Keratinocyte (primary cell): ENCODE results near the gene TWSG1. TPM values are rescaled to one million over a fixed set of nuclear protein-coding genes. Genes with fewer than 3 reads are reported as not detected.
"Not testable (repeated sequence)": the region's sequence is repeated elsewhere in the genome, so short reads cannot be mapped to it uniquely, and the experiment has no call there.

ENCODE experiments used
- DNase-seq: peaks from one replicate; pipeline ENCODE4 v3.0.0-alpha.2; 2011; ENCODE audit warnings: low read depth, missing footprints, low spot score
- FAIRE-seq: peaks from 2 replicates; lab custom pipeline; 2011; peaks lifted over from hg19 to GRCh38; lab: Jason Lieb, UNC
- H2AFZ ChIP-seq: 2 replicates; pipeline ENCODE4 v1.6.0; 2012; ENCODE audit warnings: low read length, control low read depth, inconsistent platforms; ENCODE audit not compliant: control insufficient read depth
- H3K27ac ChIP-seq: 2 replicates; pipeline ENCODE4 v1.5.1; 2011; ENCODE audit warnings: low read length; ENCODE audit not compliant: control insufficient read depth, insufficient read depth
- H3K27me3 ChIP-seq: 3 replicates; pipeline ENCODE4 v1.6.0; 2011; ENCODE audit warnings: low read length; ENCODE audit not compliant: control insufficient read depth, insufficient read depth; ENCODE audit errors: extremely low read depth
- H3K36me3 ChIP-seq, 2 experiments: 2 replicates in 1 of 2; 3 replicates in 1 of 2; pipeline ENCODE4 v1.5.1; 2011; ENCODE audit warnings: low read length in 2 of 2, mild to moderate bottlenecking in 1 of 2; ENCODE audit not compliant: control insufficient read depth in 2 of 2, insufficient read depth in 2 of 2; ENCODE audit errors: extremely low read depth in 1 of 2
- H3K4me1 ChIP-seq: 3 replicates; pipeline ENCODE4 v1.5.1; 2011; ENCODE audit warnings: low read length; ENCODE audit not compliant: control insufficient read depth, insufficient read depth; ENCODE audit errors: extremely low read depth
- H3K4me2 ChIP-seq: 3 replicates; pipeline ENCODE4 v1.6.0; 2011; ENCODE audit warnings: low read depth, low read length; ENCODE audit not compliant: control insufficient read depth, insufficient read depth; ENCODE audit errors: extremely low read depth
- H3K4me3 ChIP-seq, 3 experiments: fragments of 200-600 bp in 1 of 3; sonication (generic) in 1 of 3; 2 replicates in 2 of 3; 3 replicates in 1 of 3; pipeline ENCODE4 v1.5.1; 2011 to 2016; ENCODE audit warnings: low read length in 3 of 3, mild to moderate bottlenecking in 3 of 3, control low read depth in 2 of 3, inconsistent platforms in 1 of 3, low read depth in 1 of 3, mixed read lengths in 1 of 3, mixed run types in 1 of 3, moderate library complexity in 1 of 3; ENCODE audit not compliant: control insufficient read depth in 2 of 3, insufficient read depth in 2 of 3; ENCODE audit errors: extremely low read depth in 1 of 3
- H3K79me2 ChIP-seq: 2 replicates; pipeline ENCODE4 v1.6.0; 2012; ENCODE audit warnings: low read length; ENCODE audit not compliant: control insufficient read depth, insufficient read depth
- H3K9ac ChIP-seq: 3 replicates; pipeline ENCODE4 v1.6.0; 2011; ENCODE audit warnings: low read length; ENCODE audit not compliant: control insufficient read depth, insufficient read depth; ENCODE audit errors: extremely low read depth
- H3K9me1 ChIP-seq: 3 replicates; pipeline ENCODE4 v1.6.0; 2011; ENCODE audit warnings: low read length; ENCODE audit not compliant: control insufficient read depth, insufficient read depth; ENCODE audit errors: extremely low read depth
- H3K9me3 ChIP-seq: 2 replicates; pipeline ENCODE4 v1.5.1; 2012; ENCODE audit warnings: low read depth, low read length; ENCODE audit not compliant: control insufficient read depth
- H4K20me1 ChIP-seq: 3 replicates; pipeline ENCODE4 v1.6.0; 2011; ENCODE audit warnings: low read length; ENCODE audit not compliant: control insufficient read depth, insufficient read depth; ENCODE audit errors: extremely low read depth
- EZH2 ChIP-seq: IDR thresholded peaks from one replicate; pipeline ENCODE4 v1.6.1; 2012; ENCODE audit warnings: inconsistent platforms, mild to moderate bottlenecking, low read length, moderate library complexity
- dilution Hi-C: fragments of 300-500 bp; cut with MboI; formaldehyde crosslinking; loops from one replicate; pipeline ENCODE4 v1.7.0; 2020; ENCODE audit warnings: low sequenced_read_pairs; ENCODE audit not compliant: extremely low pct_ligation_motif_present
- polyA plus RNA-seq, 5 experiments: library from polyadenylated mRNA; depleted of rRNA in 3 of 5; stranded (reverse) in 3 of 5; stranded (forward) in 1 of 5; unstranded in 1 of 5; fragments of >200 nt; gene quantifications; 1 replicate in 1 of 5; 2 replicates in 3 of 5; 3 replicates in 1 of 5; pipeline versions ENCODE4 v1.2.1 to v1.2.3, GENCODE V29; 2011 to 2012; ENCODE audit warnings: missing spikeins in 2 of 5, low read depth in 1 of 5, low replicate concordance in 1 of 5
- TF ChIP-seq, protein P1 (sequence below), 3 experiments: IDR thresholded peaks in 1 of 3; conservative IDR thresholded peaks in 1 of 3; optimal IDR thresholded peaks in 1 of 3; 2 replicates in 2 of 3; 3 replicates in 1 of 3; pipeline versions ENCODE3 to v1.5.1; 2011; ENCODE audit warnings: low read length in 3 of 3, mild to moderate bottlenecking in 3 of 3, moderate library complexity in 2 of 3, control low read depth in 1 of 3, inconsistent platforms in 1 of 3; ENCODE audit not compliant: insufficient read depth in 2 of 3; ENCODE audit errors: extremely low read depth in 1 of 3

Gene TWSG1
- polyA plus RNA-seq, 1 donor (not counting 4 experiments of a cell fraction or from before 2014, with no cell fraction given): 46.9 TPM

DNA sequence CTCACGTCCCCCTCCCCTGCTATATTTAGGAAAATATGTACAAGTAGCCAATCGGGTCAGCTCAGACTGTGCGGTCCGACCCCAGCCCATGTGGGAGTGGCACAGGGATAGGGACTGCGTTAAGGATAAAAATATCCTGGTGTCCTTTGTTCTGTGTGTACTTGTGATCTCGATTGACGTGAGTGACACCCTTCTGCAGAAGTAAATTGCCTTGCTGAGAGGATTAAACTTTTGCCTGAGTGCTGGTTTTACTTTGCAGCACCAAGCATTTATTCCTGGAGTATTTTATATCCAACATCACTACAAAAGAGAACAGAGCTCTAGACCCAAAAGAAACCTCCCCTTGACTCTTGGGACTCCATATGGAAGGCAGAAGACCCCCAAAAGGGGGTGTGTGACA is 112.8 kb downstream of the TWSG1 start:
- Histone ChIP-seq H3K9ac (no peak overlapping the region), H3K4me1 (no peaks in the 10 kb centered on the region), H2AFZ (no peak overlapping the region), H3K4me3 (no peak overlapping the region), H4K20me1 (no peaks in the 10 kb centered on the region), H3K27me3 (no peaks in the 10 kb centered on the region), H3K4me2 (no peak overlapping the region), H3K27ac (no peak overlapping the region), H3K36me3 (no peaks in the 10 kb centered on the region), H3K79me2 (no peaks in the 10 kb centered on the region), H3K9me1 (no peaks in the 10 kb centered on the region), H3K9me3 (peaks cover 3% of the 10 kb centered on the region)
- DNase-seq (no peak), FAIRE-seq (no peak)
- no peak for TF ChIP-seq EZH2
- TF ChIP-seq, protein P1, sequence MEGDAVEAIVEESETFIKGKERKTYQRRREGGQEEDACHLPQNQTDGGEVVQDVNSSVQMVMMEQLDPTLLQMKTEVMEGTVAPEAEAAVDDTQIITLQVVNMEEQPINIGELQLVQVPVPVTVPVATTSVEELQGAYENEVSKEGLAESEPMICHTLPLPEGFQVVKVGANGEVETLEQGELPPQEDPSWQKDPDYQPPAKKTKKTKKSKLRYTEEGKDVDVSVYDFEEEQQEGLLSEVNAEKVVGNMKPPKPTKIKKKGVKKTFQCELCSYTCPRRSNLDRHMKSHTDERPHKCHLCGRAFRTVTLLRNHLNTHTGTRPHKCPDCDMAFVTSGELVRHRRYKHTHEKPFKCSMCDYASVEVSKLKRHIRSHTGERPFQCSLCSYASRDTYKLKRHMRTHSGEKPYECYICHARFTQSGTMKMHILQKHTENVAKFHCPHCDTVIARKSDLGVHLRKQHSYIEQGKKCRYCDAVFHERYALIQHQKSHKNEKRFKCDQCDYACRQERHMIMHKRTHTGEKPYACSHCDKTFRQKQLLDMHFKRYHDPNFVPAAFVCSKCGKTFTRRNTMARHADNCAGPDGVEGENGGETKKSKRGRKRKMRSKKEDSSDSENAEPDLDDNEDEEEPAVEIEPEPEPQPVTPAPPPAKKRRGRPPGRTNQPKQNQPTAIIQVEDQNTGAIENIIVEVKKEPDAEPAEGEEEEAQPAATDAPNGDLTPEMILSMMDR (optimal IDR thresholded peaks at IDR 0.05 in 1 of 3, IDR thresholded peaks at IDR 0.05 in 1 of 3, conservative IDR thresholded peaks at IDR 0.05 in 1 of 3; ENCODE audit: extremely low read depth in 1 of 3, insufficient read depth in 2 of 3, low read length in 3 of 3): no peak
- dilution Hi-C loops: no loop called here

DNA sequence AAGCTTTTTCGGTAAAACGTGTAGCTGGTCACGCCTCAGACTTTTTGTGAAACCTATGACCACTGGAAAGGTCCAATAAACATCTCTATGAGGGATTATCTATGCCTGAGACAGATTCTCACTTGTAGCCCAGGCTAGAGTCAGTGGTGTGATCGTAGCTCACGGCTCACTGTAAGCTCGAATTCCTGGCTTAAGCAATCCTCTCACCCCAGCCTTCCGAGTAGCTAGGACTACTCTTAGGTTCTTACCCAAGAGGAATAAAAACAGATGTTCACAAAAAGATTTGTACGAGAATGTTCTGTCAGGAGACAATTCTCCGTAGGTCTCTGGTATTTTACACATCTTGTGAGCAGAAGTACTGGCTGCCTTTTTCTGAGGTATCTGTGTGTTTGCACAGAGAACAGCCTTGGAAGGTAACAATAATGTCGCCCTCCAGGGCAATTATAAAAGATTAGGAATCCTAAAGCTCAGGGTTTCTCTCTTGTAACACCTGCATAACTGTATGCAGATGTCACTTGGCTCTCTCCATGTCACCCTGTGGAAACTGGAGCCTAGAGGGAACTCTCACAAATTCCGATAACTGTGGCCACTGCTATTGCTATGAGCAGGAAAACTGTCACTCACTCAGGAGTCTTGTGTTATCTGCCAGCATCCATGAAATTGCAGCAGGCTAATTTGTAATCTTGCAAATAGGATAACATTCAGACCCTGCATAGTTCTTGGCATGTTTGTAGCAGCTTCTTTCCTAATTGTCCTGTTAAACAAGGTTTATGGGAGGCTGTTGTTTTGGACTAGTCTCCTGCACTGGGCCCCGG is 115.2 kb downstream of the TWSG1 start:
- Histone ChIP-seq H3K9me1 (no peaks in the 10 kb centered on the region), H3K27ac (no peak overlapping the region), H3K27me3 (no peaks in the 10 kb centered on the region), H3K36me3 (no peaks in the 10 kb centered on the region), H2AFZ (no peak overlapping the region), H3K4me1 (peaks cover 17% of the 10 kb centered on the region), H3K79me2 (no peaks in the 10 kb centered on the region), H4K20me1 (no peaks in the 10 kb centered on the region), H3K4me3 (no peak overlapping the region), H3K4me2 (no peak overlapping the region), H3K9me3 (peaks cover 3% of the 10 kb centered on the region), H3K9ac (no peak overlapping the region)
- FAIRE-seq (no peak), DNase-seq (no peak)
- no peak for TF ChIP-seq EZH2
- TF ChIP-seq, protein P1 (optimal IDR thresholded peaks at IDR 0.05 in 1 of 3, IDR thresholded peaks at IDR 0.05 in 1 of 3, conservative IDR thresholded peaks at IDR 0.05 in 1 of 3; ENCODE audit: extremely low read depth in 1 of 3, insufficient read depth in 2 of 3, low read length in 3 of 3): no peak
- dilution Hi-C loops: no loop called here

DNA sequence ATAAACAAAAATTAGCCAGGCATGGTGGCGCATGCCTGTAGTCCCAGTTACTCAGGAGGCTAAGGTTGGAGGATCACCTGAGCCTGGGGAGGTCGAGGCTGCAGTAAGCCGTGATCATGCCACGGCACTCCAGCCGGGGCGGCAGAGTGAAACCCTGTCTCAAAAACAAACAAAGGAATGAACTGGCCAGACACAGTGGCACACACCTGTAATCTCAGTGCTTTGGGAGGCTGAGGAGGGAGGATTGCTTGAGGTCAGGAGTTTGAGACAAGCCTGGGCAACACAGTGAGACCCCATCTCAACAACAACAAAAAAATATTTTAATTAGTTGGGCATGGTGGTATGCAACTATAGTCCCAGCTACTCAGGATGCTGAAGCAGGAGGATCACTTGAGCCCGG is 116.3 kb downstream of the TWSG1 start:
- FAIRE-seq, H3K27ac ChIP-seq, DNase-seq, H3K27me3 ChIP-seq, H3K4me3 ChIP-seq, H3K9me1 ChIP-seq, H3K4me2 ChIP-seq, H2AFZ ChIP-seq, H4K20me1 ChIP-seq, H3K36me3 ChIP-seq, H3K79me2 ChIP-seq, dilution Hi-C loops, H3K9me3 ChIP-seq, H3K9ac ChIP-seq: not testable (repeated sequence)
- H3K4me1 ChIP-seq: peaks cover 17% of the 10 kb centered on the region
